GM23248 (cell line): ENCODE measurements around the gene SLC12A4. TPM values are rescaled to one million over a fixed set of nuclear protein-coding genes. Genes with fewer than 3 reads are reported as not detected.
A peak's percentile ranks its signal among the peaks of the same experiment; 100 is the strongest.

ENCODE experiments used
- DNase-seq: peaks from one replicate; pipeline ENCODE4 v3.0.0-alpha.2; 2015
- H2AFZ ChIP-seq: fragments of 200-600 bp; sonication (generic); 2 replicates; pipeline ENCODE4 v1.6.1; 2016; ENCODE audit warnings: antibody characterized with exemption
- H3F3A ChIP-seq: fragments of 200-600 bp; sonication (generic); 2 replicates; pipeline ENCODE4 v1.6.1; 2016; ENCODE audit warnings: mild to moderate bottlenecking, antibody characterized with exemption, mixed run types; ENCODE audit not compliant: insufficient read depth
- H3K27ac ChIP-seq: fragments of 200-600 bp; sonication (generic); 2 replicates; pipeline ENCODE4 v1.5.1; 2016; ENCODE audit warnings: mild to moderate bottlenecking
- H3K27me3 ChIP-seq: fragments of 200-600 bp; sonication (generic); replicated peaks from 2 replicates; pipeline ENCODE4 v1.6.1; 2016; ENCODE audit warnings: mild to moderate bottlenecking; ENCODE audit not compliant: insufficient read depth
- H3K36me3 ChIP-seq: fragments of 200-600 bp; sonication (generic); 2 replicates; pipeline ENCODE4 v1.6.1; 2016; ENCODE audit warnings: low read depth, mild to moderate bottlenecking
- H3K4me1 ChIP-seq: fragments of 200-600 bp; sonication (generic); 2 replicates; pipeline ENCODE4 v1.6.1; 2016; ENCODE audit warnings: mild to moderate bottlenecking; ENCODE audit not compliant: insufficient read depth
- H3K4me2 ChIP-seq: fragments of 200-600 bp; sonication (generic); one replicate; pipeline ENCODE4 v1.6.1; 2016; ENCODE audit warnings: mild to moderate bottlenecking; ENCODE audit not compliant: unreplicated experiment
- H3K4me3 ChIP-seq: fragments of 200-600 bp; sonication (generic); 2 replicates; pipeline ENCODE4 v1.5.1; 2016; ENCODE audit warnings: mild to moderate bottlenecking
- H3K79me2 ChIP-seq: fragments of 200-600 bp; sonication (generic); 2 replicates; pipeline ENCODE4 v1.6.1; 2016; ENCODE audit warnings: mild to moderate bottlenecking; ENCODE audit not compliant: insufficient read depth
- H3K9ac ChIP-seq: fragments of 200-600 bp; sonication (generic); 2 replicates; pipeline ENCODE4 v1.6.1; 2016; ENCODE audit warnings: mild to moderate bottlenecking
- H3K9me2 ChIP-seq: fragments of 200-600 bp; sonication (generic); 2 replicates; pipeline ENCODE4 v1.6.1; 2016; ENCODE audit warnings: mixed run types, mild to moderate bottlenecking, moderate library complexity; ENCODE audit not compliant: insufficient read depth
- H3K9me3 ChIP-seq: fragments of 200-600 bp; sonication (generic); one replicate; pipeline ENCODE4 v1.6.1; 2017; ENCODE audit warnings: low read depth
- H4K20me1 ChIP-seq: fragments of 200-600 bp; sonication (generic); 2 replicates; pipeline ENCODE4 v1.6.0; 2016; ENCODE audit not compliant: insufficient read depth
- EZH2 ChIP-seq: fragments of 200-600 bp; sonication (generic); IDR thresholded peaks from 2 replicates; pipeline ENCODE4 v1.6.1; 2018; ENCODE audit warnings: antibody characterized with exemption, mild to moderate bottlenecking; ENCODE audit not compliant: insufficient read depth, poor library complexity, severe bottlenecking
- EZH2phosphoT487 ChIP-seq: fragments of 200-600 bp; sonication (generic); IDR thresholded peaks from 2 replicates; pipeline ENCODE4 v1.6.1; 2018; ENCODE audit warnings: antibody characterized with exemption, moderate library complexity, mild to moderate bottlenecking, low read depth; ENCODE audit not compliant: insufficient read depth
- WGBS, 2 experiments: methylation state at CpG; one replicate each; pipeline ENCODE4 v1.1.6; 2015 to 2017; ENCODE audit warnings: low lambda C conversion rate in 2 of 2, low coverage in 1 of 2; ENCODE audit errors: missing lambda C conversion rate in 2 of 2; 5-methylcytosine and 5-hydroxymethylcytosine counted together
- in situ Hi-C: fragments of 300-500 bp; cut with MboI; formaldehyde crosslinking; loops from 2 replicates; pipeline ENCODE4 v1.15.0; 2020
- polyA plus RNA-seq: library from polyadenylated mRNA; unstranded; fragments of >200 nt; fragmentation: Nextera tagmentation; extraction: Ambion mirVana; gene quantifications from 2 replicates; pipeline ENCODE4 v1.2.1, GENCODE V29; 2016
- total RNA-seq: library from RNA; depleted of rRNA; stranded (reverse); fragments of >200 nt; shearing (Covaris generic); gene quantifications from 2 replicates; pipeline ENCODE4 v1.2.3, GENCODE V29; 2014

Gene SLC12A4
- total and polyA plus RNA-seq, 2 experiments from 2014 or later = 63.0 to 101 TPM

- Histone ChIP-seq H3K4me2 (no peak overlapping the region), H3F3A (no peaks in the 10 kb centered on the region), H3K9me3 (no peaks in the 10 kb centered on the region), H3K9me2 (no peaks in the 10 kb centered on the region), H3K27ac (no peak overlapping the region), H4K20me1 (no peaks in the 10 kb centered on the region), H3K9ac (no peak overlapping the region), H3K27me3 (no peaks in the 10 kb centered on the region), H3K4me1 (no peaks in the 10 kb centered on the region), H3K36me3 (no peaks in the 10 kb centered on the region), H3K79me2 (no peaks in the 10 kb centered on the region), H3K4me3 (no peak overlapping the region), H2AFZ (no peak overlapping the region)
- 28 to 32% methylated on average over 9 of the region's 9 CpGs for WGBS, 2 experiments
- DNase-seq = no peak
- in situ Hi-C loops = no loop called here
- no peak for TF ChIP-seq EZH2
- TF ChIP-seq EZH2phosphoT487 = no peak
Measured at GRCh38 chr16:68009157-68009735, 40.8 kb upstream of the SLC12A4 start.

GRCh38 chr16:68005786-68006286 is 37.4 kb upstream of the SLC12A4 start:
- no peaks in the 10 kb centered on the region for H3K4me1 ChIP-seq
- TF ChIP-seq EZH2 = no peak
- no peak overlapping the region for H3K4me2 ChIP-seq
- no peaks in the 10 kb centered on the region for H3K79me2 ChIP-seq
- no peaks in the 10 kb centered on the region for H3K9me2 ChIP-seq
- H3K4me3 ChIP-seq = no peak overlapping the region
- H3K36me3 ChIP-seq = no peaks in the 10 kb centered on the region
- in situ Hi-C loops = no loop called here
- DNase-seq = no peak
- H3K9me3 ChIP-seq = no peaks in the 10 kb centered on the region
- no peaks in the 10 kb centered on the region for H3K27me3 ChIP-seq
- no peak overlapping the region for H3K27ac ChIP-seq
- no peak overlapping the region for H3K9ac ChIP-seq
- no peaks in the 10 kb centered on the region for H4K20me1 ChIP-seq
- WGBS, 2 experiments = 42 to 45% methylated on average over 6 of the region's 6 CpGs
- H3F3A ChIP-seq = no peaks in the 10 kb centered on the region
- no peak overlapping the region for H2AFZ ChIP-seq

- H3K36me3 ChIP-seq = no peaks in the 10 kb centered on the region
- no peaks in the 10 kb centered on the region for H3F3A ChIP-seq
- WGBS, 2 experiments = 69% methylated on average over 9 of the region's 9 CpGs
- H3K9me3 ChIP-seq = no peaks in the 10 kb centered on the region
- in situ Hi-C loops = no loop called here
- no peaks in the 10 kb centered on the region for H3K9me2 ChIP-seq
- no peaks in the 10 kb centered on the region for H3K27me3 ChIP-seq
- H3K4me1 ChIP-seq = no peaks in the 10 kb centered on the region
- no peak overlapping the region for H2AFZ ChIP-seq
- H3K4me2 ChIP-seq = no peak overlapping the region
- H3K79me2 ChIP-seq = no peaks in the 10 kb centered on the region
- TF ChIP-seq EZH2 (no peak), EZH2phosphoT487 (no peak)
- no peak overlapping the region for H3K9ac ChIP-seq
- no peak for DNase-seq
- no peak overlapping the region for H3K4me3 ChIP-seq
- H3K27ac ChIP-seq = no peak overlapping the region
- no peaks in the 10 kb centered on the region for H4K20me1 ChIP-seq
Measured at GRCh38 chr16:68005211-68005610, 36.8 kb upstream of the SLC12A4 start.

- TF ChIP-seq EZH2 (no peak), EZH2phosphoT487 (no peak)
- H3K9me3 ChIP-seq = no peaks in the 10 kb centered on the region
- H3K9ac ChIP-seq = no peak overlapping the region
- no peaks in the 10 kb centered on the region for H3K9me2 ChIP-seq
- H3K79me2 ChIP-seq = no peaks in the 10 kb centered on the region
- WGBS, 2 experiments = 45 to 49% methylated on average over 4 of the region's 4 CpGs
- no peaks in the 10 kb centered on the region for H3K36me3 ChIP-seq
- no peak overlapping the region for H3K4me2 ChIP-seq
- no peak overlapping the region for H3K27ac ChIP-seq
- H4K20me1 ChIP-seq = no peaks in the 10 kb centered on the region
- in situ Hi-C loops = no loop called here
- DNase-seq = peak; percentile 51
- no peaks in the 10 kb centered on the region for H3K4me1 ChIP-seq
- no peak overlapping the region for H3K4me3 ChIP-seq
- H3K27me3 ChIP-seq = no peaks in the 10 kb centered on the region; the same call in 1 of the 2 replicates
- H3F3A ChIP-seq = no peaks in the 10 kb centered on the region
- no peak overlapping the region for H2AFZ ChIP-seq
Measured at GRCh38 chr16:68003031-68003430, 34.6 kb upstream of the SLC12A4 start.
